T-helper 2 cell (primary cell): ENCODE measurements around the gene RAET1G.
"Not testable (repeated sequence)": the region's sequence is repeated elsewhere in the genome, so short reads cannot be mapped to it uniquely, and the experiment has no call there.

Experiments
- DNase-seq, 5 experiments: peaks; one replicate each; pipeline versions ENCODE4 v3.0.0 to v3.0.0-alpha.2; 2012 to 2022

RAET1G gene

GRCh38 chr6:149933461-149933860, 10.5 kb upstream of the RAET1G start:
- DNase-seq, result no peak

- DNase-seq, result no peak
These were observed 10.1 kb upstream of the RAET1G start for GRCh38 chr6:149933036-149933435.

GRCh38 chr6:149931501-149931900, 8.6 kb upstream of the RAET1G start:
- no peak for DNase-seq

- DNase-seq, result no peak
These were observed 6.5 kb upstream of the RAET1G start for GRCh38 chr6:149929422-149929821.

GRCh38 chr6:149927025-149927424, 4.1 kb upstream of the RAET1G start:
- DNase-seq, result not testable (repeated sequence)

- peak in 4 of 5 experiments; percentile 38 to 76 (median 60) for DNase-seq
These were observed 3.3 kb upstream of the RAET1G start for GRCh38 chr6:149925974-149926777.

- no peak for DNase-seq
These were observed 2.5 kb upstream of the RAET1G start for GRCh38 chr6:149925253-149925973.

GRCh38 chr6:149924933-149925252, 2.0 kb upstream of the RAET1G start:
- no peak for DNase-seq

- DNase-seq, result no peak
These were observed 1.4 kb upstream of the RAET1G start for GRCh38 chr6:149924206-149924932.

GRCh38 chr6:149923327-149923986, 536 bp upstream of the RAET1G start:
- DNase-seq, result no peak

GRCh38 chr6:149922091-149922490, 830 bp downstream of the RAET1G start:
- not testable (repeated sequence) for DNase-seq

GRCh38 chr6:149921361-149921760, 1.6 kb downstream of the RAET1G start:
- no peak for DNase-seq

- DNase-seq, result no peak
These were observed 3.1 kb downstream of the RAET1G start for GRCh38 chr6:149919834-149920225.

- DNase-seq, result not testable (repeated sequence)
These were observed 3.6 kb downstream of the RAET1G start for GRCh38 chr6:149919126-149919833.

GRCh38 chr6:149918151-149918905, 4.6 kb downstream of the RAET1G start:
- DNase-seq, result no peak

GRCh38 chr6:149917679-149918078, 5.2 kb downstream of the RAET1G start:
- no peak for DNase-seq

- no peak for DNase-seq
These were observed 6.7 kb downstream of the RAET1G start for GRCh38 chr6:149915970-149916865.

- DNase-seq, result no peak
These were observed 9.2 kb downstream of the RAET1G start for GRCh38 chr6:149913540-149914240.

- DNase-seq, result no peak
These were observed 9.8 kb downstream of the RAET1G start for GRCh38 chr6:149913085-149913484.

- not testable (repeated sequence) for DNase-seq
These were observed 10.2 kb downstream of the RAET1G start for GRCh38 chr6:149912680-149913079.
